Body of pancreas (tissue), 4 donors: ENCODE data around the gene MRM2. TPM values are rescaled to one million over a fixed set of nuclear protein-coding genes. Genes with fewer than 3 reads are reported as not detected.

Experiments
- ATAC-seq: fragments of 150-250 bp; one replicate; pipeline ENCODE4 v1.9.1; 2016
- DNase-seq, 4 donors: peaks; one replicate each; pipeline ENCODE4 v3.0.0-alpha.2; 2019
- H3K27ac ChIP-seq, 4 donors: fragments of 200-600 bp; sonication (generic); 1 replicate in 3 of 4; 2 replicates in 1 of 4; pipeline versions ENCODE4 v1.5.1 to v1.6.1; 2016 to 2019; ENCODE audit warnings: mild to moderate bottlenecking in 1 of 4, mixed read lengths in 1 of 4, moderate library complexity in 1 of 4
- H3K27me3 ChIP-seq, 2 donors: fragments of 200-600 bp; sonication (generic); one replicate each; pipeline ENCODE4 v1.6.0; 2016; ENCODE audit warnings: mild to moderate bottlenecking in 1 of 2
- H3K36me3 ChIP-seq, 2 donors: fragments of 200-600 bp; sonication (generic); replicated peaks in 1 of 2; 2 replicates each; pipeline ENCODE4 v1.5.1; 2016; ENCODE audit warnings: low read depth in 2 of 2; ENCODE audit not compliant: insufficient read depth in 1 of 2
- H3K4me1 ChIP-seq: fragments of 200-600 bp; sonication (generic); one replicate; pipeline ENCODE4 v1.6.0; 2016
- H3K4me3 ChIP-seq, 2 donors: fragments of 200-600 bp; sonication (generic); 1 replicate in 1 of 2; 2 replicates in 1 of 2; pipeline ENCODE4 v1.5.1; 2016 to 2019
- H3K9me3 ChIP-seq, 3 donors: fragments of 200-600 bp; sonication (generic); 1 replicate in 2 of 3; 2 replicates in 1 of 3; pipeline ENCODE4 v1.5.1; 2016
- POLR2A ChIP-seq, 3 donors: fragments of 450-650 bp; IDR thresholded peaks; one replicate each; pipeline ENCODE4 v1.6.1; 2016; ENCODE audit warnings: antibody characterized with exemption in 3 of 3, mild to moderate bottlenecking in 2 of 3
- WGBS, 2 donors: methylation state at CpG; one replicate each; pipeline ENCODE4 v1.1.5; 2017; 5-methylcytosine and 5-hydroxymethylcytosine counted together
- intact Hi-C: fragments of 100-400 bp; cut with DNase I; formaldehyde crosslinking; loops from one replicate; pipeline ENCODE4 v1.15.1; 2023
- total RNA-seq, 2 donors: library from RNA; depleted of rRNA; stranded (reverse); fragments of >200 nt; gene quantifications; one replicate each; pipeline ENCODE4 v1.1.0, GENCODE V29; 2016
- TF ChIP-seq, protein P1 (sequence below), 7 experiments: fragments of 450-650 bp in 4 of 7; fragments of 200-600 bp in 3 of 7; sonication (generic) in 3 of 7; IDR thresholded peaks; one replicate each; pipeline ENCODE4 v1.5.1; 2016 to 2019; ENCODE audit warnings: antibody characterized with exemption in 7 of 7

The MRM2 gene
- total RNA-seq, 2 donors from 2014 or later, result 7.6 to 8.8 TPM

DNA sequence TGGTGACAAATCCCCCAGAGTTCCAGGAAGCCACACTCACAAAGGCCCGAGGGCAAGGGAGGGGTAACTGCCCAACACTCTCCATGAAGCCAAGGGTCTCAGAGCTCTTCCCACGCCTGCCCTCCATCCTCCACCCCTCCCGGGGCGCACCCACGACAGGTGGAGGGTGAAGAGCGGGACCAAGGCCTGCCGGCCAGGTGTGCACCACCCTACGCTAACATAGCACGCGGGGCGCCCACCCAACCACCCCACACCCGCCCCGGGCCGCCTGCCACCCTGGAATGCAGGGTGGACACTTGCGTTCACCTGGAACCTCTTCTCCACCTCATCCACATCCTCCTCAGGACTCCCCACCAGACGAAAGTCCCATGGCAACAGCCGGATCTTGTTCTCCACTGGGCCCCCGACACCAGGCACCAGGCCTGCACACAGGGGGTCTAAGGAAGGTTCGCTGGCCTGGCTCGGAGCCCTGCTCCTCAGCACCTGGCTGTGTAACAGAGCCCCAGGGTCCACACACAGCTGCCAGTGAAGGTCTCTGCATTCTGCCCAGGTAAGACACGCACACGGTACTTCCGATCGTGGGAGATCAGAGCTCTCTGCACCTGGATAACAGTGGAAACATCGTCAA lies 41.9 kb downstream of the MRM2 start:
- DNase-seq, result no peak
- no peak overlapping the region for H3K27ac ChIP-seq
- WGBS, 2 donors, result 91 to 93% methylated on average over 20 to 25 of the region's 25 CpGs
- H3K36me3 ChIP-seq, result no peaks in the 10 kb centered on the region
- TF ChIP-seq, protein P1, sequence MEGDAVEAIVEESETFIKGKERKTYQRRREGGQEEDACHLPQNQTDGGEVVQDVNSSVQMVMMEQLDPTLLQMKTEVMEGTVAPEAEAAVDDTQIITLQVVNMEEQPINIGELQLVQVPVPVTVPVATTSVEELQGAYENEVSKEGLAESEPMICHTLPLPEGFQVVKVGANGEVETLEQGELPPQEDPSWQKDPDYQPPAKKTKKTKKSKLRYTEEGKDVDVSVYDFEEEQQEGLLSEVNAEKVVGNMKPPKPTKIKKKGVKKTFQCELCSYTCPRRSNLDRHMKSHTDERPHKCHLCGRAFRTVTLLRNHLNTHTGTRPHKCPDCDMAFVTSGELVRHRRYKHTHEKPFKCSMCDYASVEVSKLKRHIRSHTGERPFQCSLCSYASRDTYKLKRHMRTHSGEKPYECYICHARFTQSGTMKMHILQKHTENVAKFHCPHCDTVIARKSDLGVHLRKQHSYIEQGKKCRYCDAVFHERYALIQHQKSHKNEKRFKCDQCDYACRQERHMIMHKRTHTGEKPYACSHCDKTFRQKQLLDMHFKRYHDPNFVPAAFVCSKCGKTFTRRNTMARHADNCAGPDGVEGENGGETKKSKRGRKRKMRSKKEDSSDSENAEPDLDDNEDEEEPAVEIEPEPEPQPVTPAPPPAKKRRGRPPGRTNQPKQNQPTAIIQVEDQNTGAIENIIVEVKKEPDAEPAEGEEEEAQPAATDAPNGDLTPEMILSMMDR (IDR thresholded peaks at IDR 0.05), result no peak
- TF ChIP-seq POLR2A (IDR thresholded peaks at IDR 0.05), result no peak
- H3K4me3 ChIP-seq, result no peak overlapping the region
- intact Hi-C loops, result loop anchor here (10.0 kb wide), 1 partner anchor 535 kb away; no protein-coding TSS in a partner anchor
- no peak for ATAC-seq
- H3K27me3 ChIP-seq, result no peaks in the 10 kb centered on the region
- H3K9me3 ChIP-seq, result no peaks in the 10 kb centered on the region
- H3K4me1 ChIP-seq, result no peaks in the 10 kb centered on the region

DNA sequence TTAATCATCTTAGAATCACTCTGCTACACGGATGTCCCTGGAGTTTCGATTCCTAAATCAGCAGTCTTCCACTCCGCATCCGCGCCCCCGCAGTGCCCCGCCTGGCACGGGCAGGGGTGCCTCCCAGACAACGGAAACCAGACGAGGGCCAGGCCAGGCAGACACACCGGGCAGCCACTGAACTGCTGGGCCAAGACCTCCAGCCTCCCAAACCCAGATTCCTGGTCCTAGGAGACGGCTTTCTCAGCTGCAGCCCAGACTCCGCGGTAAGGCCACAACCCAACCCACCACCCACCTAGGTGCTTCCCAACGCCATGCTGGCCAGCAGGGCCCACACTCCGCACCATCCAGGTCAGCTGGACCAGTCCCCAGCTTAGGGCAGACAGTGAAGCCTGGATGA lies 42.5 kb downstream of the MRM2 start:
- Histone ChIP-seq H3K27ac (no peak overlapping the region), H3K27me3 (no peaks in the 10 kb centered on the region), H3K9me3 (no peaks in the 10 kb centered on the region), H3K36me3 (no peaks in the 10 kb centered on the region), H3K4me1 (no peaks in the 10 kb centered on the region), H3K4me3 (no peak overlapping the region)
- DNase-seq (no peak), ATAC-seq (no peak)
- WGBS, 2 donors, result 96% methylated on average over 6 to 16 of the region's 16 CpGs
- TF ChIP-seq, protein P1 (IDR thresholded peaks at IDR 0.05), result no peak
- TF ChIP-seq POLR2A (IDR thresholded peaks at IDR 0.05), result no peak
- intact Hi-C loops, result no loop called here

DNA sequence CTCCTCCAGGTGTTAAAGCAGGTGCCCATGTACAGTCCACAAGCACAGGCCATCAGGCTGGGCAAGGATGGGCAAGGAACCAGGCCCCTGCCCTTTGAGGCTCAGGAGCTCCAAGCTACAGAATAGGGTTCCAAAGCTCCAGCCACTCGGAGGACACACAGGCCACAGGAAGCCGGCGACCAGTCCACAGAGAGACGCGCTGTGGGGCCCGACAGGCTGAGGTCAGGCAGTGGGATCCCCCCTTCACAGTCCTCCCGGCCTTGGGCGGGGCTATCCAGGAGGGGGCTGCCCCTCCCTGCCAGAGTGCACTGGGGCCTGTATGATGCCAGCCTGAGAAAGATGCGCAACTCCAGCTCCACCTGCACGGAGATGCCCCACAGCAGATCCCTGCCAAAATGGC lies 43.2 kb downstream of the MRM2 start:
- no peak for DNase-seq
- Histone ChIP-seq H3K4me3 (no peak overlapping the region), H3K27me3 (no peaks in the 10 kb centered on the region), H3K27ac (no peak overlapping the region), H3K4me1 (no peaks in the 10 kb centered on the region), H3K36me3 (no peaks in the 10 kb centered on the region), H3K9me3 (no peaks in the 10 kb centered on the region)
- no peak for ATAC-seq
- intact Hi-C loops, result no loop called here
- TF ChIP-seq, protein P1 (IDR thresholded peaks at IDR 0.05), result no peak
- no peak for TF ChIP-seq POLR2A (IDR thresholded peaks at IDR 0.05)
- WGBS, 2 donors, result 92 to 93% methylated on average over 2 to 9 of the region's 10 CpGs

DNA sequence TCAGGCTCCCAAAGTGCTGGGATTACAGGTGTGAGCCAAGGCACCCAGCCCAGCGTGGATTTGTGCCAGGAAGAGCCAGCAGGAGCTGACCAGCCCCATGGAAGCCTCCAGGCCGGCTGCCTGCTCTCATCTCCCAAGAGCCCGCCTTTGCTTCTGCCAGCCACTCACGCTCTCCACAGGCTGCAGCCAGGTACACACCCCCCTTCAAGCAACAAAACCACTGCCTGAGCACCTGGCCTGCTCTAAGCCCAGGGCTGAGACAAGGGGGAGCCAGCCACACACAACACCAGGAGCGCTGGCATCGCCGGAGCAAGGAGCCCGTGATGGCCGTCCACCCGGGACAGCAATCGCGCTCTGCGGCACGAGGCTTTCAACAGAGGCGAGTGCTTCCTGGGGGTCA lies 43.8 kb downstream of the MRM2 start:
- no peak overlapping the region for H3K27ac ChIP-seq
- no peaks in the 10 kb centered on the region for H3K4me1 ChIP-seq
- no peak overlapping the region for H3K4me3 ChIP-seq
- no peak for ATAC-seq
- H3K36me3 ChIP-seq, result no peaks in the 10 kb centered on the region
- peak in 1 of 4 donors; percentile 22 for DNase-seq
- no peaks in the 10 kb centered on the region for H3K27me3 ChIP-seq
- H3K9me3 ChIP-seq, result no peaks in the 10 kb centered on the region
- intact Hi-C loops, result no loop called here
- TF ChIP-seq POLR2A (IDR thresholded peaks at IDR 0.05), result no peak
- TF ChIP-seq, protein P1 (IDR thresholded peaks at IDR 0.05), result no peak
- 90 to 100% methylated on average over 2 to 15 of the region's 15 CpGs for WGBS, 2 donors
